Superior temporal gyrus (tissue), 1 donor: Measurements from ENCODE around the gene PTPN14.

Experiments used
- DNase-seq: peaks from one replicate; pipeline ENCODE4 v3.0.0-alpha.2; 2016; ENCODE audit errors: extremely low spot score

The PTPN14 gene

DNA sequence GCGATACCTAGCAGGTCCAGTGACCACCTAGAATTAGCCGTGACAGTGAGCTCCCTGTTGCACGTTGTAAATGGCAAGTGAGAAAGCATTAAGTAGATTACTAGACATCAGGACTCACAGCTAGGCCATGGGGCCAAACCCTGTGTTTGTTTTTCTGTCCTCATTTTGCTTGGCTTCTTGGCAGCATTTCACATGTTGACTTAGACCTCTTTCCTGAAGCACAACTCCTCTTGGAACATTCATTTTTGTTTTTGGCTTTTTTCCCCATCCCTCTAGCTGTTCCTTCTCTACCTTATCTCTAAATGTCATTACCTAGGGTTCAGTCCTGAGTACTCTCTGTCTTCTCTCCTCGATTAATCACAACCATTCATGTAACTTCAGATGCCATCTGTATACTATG lies 16.9 kb upstream of the PTPN14 start:
- DNase-seq: no peak

DNA sequence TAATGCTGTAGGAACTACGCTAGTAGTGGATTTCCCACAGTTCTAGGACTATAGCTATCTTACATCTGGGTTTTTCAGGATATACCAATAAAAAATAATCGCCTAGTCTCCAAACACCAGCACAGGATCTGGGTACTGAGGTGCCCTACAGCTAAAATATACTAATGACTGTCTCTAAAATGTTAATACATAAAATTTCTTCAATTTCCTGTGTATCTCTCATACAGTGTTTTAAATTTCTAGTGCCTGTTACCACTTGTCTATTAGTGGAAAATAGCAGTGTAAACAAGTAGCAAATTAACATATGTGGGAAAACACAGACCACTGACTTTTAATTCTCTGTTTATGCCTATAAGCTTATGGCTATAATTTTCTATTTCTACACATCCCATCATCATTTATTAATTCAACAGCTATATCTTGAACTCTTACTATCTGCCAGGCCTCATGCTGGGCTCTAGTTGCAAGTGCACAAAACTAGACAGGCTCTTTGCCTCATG lies 16.1 kb upstream of the PTPN14 start:
- no peak for DNase-seq

DNA sequence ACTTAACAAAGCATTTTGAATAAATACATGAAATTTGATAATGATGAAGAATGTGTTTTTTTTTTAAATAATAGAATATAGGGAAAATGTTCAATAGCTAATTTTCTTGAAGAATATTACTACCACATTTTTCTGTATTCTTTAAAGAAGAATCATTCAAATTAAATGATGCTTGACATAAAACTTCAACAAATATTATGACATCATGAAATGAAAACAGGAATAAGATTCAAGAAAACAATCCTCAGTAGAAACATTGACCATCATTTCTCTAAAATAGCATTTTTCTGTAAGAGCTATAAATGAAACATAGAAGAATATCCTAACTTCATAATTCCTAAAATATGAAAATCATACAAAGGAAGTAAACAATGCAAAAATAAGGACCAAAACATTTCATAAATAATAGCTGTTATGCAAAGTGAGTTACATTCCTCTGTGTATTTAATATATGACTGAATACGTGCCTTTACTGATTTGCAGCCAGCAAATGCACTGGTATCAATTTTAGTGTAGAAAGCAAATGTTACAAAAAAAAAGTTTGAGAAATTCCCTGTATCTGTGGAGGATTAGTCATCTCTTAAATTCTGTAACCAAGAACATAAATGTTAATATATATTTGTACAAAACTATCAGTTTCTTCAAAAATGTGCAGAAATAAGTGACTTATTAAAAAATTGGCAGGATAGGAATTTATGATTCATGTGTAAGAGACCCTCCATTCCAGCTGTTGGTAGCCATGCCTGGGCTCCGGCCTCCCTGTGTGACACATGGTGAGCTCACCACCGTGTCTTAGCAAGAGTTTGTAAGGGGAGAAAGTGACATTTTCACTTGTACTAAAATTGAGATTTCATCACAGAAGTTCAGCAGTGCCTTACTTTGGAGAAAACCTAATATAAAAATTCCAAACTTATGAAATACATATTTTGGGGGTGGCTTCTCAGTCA lies 15.0 kb upstream of the PTPN14 start:
- DNase-seq: no peak

DNA sequence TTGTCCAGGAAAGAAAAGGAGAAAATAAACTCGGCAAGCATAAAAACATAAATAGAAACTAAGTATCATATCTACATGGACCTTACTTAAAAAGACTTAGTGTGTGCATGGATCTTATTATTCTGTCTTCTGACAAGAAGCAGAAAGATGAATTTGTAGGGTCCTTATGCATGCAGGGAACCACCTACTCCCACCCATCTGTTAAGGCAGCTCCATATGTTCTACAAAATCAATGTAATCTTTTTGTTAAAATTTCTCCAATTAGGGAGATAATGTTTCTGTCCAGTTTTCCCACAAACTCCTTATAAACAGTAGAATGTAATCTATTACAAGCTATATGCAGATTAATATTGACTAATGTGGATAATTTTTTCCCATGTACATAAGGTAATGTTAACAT lies 13.9 kb upstream of the PTPN14 start:
- DNase-seq: no peak

DNA sequence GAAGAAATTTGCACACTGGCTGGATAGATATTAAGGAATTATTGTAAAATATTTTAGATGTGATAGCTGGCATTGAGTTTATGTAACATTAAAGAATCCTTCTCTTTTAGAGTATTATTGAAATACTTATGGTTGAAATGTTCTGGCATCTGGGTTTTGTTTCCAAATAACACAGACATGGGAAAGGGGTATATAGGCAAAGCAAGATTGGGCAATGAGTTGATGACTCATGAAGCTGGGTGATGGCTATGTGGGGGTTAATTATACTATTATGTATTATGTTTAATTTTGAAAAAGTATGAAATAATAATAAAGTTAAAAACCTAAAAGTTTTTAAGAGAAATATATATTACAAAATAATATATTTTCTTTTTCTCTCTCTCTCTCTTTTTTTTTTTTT lies 12.5 kb upstream of the PTPN14 start:
- no peak for DNase-seq

DNA sequence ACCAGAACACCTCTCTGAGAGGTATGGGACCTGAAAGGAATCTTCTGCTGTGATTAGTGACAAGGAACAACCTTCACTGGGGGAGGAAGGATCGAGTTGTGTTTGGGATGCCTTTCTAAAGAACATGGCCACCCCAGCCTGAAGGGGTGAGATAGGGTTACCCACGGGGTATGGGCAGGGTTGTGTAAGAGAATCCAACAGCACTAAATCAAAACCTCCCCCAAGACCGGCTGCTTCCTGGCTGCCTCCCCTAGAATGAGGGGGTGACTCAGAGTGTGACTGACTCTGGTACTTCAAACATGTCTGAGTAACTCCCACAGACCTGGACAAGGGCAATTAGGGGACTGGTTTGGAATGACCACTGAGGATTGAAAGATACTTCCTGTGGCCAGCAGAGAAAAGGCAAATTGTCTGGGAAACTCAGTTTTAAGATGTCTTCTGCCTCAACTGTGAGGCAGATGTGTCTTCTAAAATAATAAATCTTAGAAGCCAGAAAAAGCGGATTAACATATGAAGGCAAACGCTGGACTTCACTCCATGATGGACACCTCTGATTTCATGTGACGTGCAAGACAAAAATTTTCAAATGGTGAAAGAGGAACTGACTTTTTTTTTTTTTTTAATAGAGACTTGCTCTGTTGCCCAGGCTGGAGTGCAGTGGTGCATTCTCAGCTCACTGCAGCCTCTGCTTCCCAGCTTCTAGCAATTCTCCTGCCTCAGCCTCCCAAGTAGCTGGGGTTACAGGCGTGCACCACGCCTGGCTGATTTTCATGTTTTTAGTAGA lies 6.7 kb upstream of the PTPN14 start:
- no peak for DNase-seq

DNA sequence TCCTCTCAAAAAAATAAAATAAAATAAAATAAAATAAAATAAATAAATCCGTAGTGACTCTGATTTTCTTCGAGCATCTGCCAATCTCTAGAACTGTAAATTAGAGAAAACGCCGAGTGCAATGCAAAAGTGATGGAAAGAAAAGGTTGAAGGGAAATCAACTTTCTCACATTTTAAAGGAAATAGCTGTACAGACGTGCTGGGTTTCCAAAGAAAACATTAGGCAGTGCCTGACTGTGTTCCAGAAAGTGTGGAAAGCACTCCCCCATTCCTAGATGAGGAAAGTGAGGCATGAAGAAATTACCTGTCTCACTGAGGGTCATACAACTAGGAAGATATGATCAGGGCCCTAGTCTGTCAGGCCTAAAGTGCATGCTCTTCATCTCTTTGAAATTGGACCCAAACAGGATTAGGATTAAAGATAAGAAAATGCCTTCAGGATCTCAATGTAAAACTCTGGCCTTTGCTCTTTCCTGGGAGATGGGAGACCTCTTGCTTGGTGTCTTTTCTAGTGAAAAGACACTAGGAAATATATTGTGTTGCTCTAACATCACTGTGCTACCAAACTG lies 1.8 kb upstream of the PTPN14 start:
- DNase-seq: no peak

DNA sequence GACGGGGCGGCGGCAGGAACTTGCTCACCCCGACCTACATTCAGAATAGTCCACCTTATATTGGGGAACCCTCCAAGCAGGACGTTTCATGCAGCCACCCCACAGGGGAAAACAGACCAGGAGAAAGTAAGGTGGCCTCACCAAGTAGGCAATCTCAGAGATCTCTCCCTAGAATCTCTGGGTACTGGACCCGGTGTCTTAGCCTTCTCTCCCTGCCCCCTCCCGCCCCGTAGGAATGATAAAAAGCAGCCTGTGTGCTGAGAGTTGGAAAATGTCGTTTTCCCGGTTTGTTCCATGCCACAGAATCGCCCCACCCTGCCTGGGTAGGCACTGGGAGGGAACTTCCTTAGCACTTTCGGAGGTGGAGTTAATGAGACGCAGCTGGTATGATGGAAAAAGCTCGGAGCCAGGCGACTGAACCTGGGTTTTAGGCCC lies 789 bp upstream of the PTPN14 start:
- DNase-seq: no peak

DNA sequence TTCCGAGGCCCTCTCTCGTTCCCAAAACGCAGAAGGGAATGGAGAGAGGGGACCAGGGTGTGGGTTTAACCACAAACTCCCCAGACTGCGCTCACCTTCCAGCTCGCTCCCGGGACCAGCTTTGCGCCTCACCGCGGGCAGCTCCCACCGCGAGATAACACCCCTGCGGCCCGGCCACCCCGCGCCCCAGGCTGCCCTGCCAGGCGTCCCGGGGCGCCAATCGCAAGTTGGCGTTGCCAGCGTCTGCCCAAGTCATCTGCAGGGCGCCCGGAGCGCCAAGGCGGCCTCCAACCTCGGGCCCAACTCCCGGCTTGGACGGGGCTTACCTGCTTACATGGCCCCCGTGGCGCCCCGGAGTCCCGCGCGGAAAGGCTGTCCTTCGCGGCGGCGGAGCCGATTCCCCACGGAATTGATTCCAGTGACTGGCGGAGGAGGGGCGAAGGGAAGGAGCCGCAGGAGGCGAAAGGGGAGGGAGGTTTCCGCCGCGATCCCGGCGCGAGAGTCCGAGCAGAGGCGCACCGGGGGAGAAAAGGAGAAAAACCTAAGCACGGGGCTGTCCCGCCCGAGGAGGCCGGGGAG lies 456 bp downstream of the PTPN14 start:
- no peak for DNase-seq

DNA sequence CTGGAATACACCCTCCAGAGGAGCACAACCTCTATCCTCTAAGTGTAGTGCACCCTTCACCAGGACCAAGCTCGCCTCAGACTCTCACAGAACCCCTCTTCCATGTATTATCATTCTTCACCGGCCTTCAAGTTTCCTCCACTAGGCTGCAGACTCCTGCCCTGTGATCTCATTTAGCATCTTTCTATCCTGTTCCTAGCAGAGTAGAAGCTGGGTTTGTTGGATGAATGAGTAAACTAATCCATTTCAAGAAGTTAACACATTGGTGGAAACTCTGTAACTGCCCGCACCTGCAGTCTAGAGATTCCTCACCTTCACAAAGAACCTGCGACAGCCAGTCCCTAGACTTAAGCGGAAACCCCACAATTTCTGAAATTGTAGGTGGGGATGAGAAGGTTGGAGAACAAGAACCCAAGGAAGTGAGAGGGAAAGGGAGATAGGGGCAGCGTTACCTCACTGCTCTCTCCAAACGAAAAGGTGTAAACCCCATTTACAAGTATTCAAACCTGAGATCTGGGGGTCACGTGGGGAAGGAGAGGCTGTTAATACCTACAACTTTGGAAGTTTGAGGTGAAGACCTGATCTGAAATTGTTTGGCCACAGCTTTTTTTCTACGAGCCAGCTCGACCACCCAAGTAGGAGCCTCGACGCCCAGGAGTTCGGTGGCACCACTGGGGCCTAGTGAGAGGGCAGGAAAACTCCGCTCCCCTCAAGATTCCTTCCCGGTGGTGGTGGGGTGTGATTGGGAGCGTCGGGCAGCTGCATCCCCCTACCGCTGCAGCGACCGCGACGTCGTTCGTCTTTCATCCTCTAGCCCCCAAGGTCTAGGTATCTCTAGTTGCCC lies 1.2 kb downstream of the PTPN14 start:
- no peak for DNase-seq

DNA sequence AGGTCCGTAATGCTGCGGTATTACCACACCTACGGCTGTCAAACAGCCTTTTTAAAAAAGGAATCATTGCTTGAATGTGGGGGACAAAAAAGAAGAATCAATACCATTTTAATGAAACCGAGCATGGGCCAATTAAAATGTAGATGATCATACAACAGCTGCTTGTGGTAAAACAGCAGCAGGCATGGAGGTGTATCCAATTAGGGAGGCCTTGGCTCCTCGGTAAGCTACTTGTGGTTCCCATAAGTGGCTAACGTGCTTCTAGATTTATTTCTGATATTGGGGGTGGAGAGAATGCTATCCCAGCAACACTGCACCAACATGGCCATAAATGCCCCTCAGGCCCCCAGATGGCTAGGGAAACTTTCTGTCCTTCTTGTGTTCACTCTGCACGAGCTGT lies 1.8 kb downstream of the PTPN14 start:
- no peak for DNase-seq

DNA sequence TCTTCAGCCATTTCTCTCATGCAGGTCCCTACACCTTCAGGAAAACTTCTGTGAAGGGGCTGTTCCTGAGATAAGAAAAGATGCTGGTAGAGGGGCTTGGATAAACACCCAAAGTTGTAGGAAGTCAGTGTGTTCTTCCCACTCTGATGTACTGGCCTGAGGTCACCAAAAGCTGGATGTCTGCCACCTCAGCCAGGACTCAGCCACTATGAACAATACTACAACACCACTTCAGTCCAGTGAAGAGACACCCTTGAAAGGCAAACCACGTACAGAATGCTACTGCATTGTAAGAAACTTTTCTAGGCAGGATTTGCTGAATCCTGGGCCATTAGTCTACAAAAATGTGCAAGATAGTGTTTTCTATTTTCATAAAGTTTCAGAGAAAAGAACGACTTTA lies 2.4 kb downstream of the PTPN14 start:
- DNase-seq: no peak

DNA sequence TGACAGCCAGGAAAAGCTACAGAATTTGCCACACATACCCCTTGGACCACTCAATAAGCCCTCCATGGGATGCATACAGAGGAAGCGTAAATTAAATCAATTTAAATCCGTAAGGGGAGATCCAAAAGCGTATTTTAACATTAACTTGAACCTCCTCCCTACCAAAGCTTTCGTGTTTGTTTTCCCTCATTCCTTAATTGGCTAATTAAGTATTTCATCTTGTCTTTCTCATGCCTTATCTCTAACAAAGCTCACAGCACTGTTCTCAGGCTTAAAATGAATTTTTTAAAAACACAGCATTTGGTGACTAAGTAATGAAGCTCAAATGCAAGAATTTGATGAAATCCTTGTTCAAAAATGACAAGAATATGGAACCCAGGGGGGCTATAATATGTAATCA lies 3.1 kb downstream of the PTPN14 start:
- no peak for DNase-seq

DNA sequence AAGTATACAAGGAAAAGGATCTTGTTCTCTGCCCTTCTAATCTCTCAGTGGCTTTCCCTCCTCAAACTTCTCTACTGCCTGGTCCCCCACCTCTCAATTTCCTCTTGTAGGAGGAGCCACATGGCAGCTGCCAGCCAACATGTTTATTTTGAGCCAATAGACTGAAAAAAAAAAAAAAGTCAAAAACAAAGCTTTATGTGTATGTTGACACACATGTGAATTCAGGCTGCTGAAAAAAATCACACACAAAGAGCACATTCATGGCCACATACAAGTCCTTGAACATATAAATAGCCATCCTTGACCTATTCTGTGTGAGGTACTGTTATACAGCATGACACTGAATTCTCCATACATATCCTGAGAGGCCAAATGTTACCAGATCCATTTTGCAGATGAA lies 3.7 kb downstream of the PTPN14 start:
- no peak for DNase-seq

DNA sequence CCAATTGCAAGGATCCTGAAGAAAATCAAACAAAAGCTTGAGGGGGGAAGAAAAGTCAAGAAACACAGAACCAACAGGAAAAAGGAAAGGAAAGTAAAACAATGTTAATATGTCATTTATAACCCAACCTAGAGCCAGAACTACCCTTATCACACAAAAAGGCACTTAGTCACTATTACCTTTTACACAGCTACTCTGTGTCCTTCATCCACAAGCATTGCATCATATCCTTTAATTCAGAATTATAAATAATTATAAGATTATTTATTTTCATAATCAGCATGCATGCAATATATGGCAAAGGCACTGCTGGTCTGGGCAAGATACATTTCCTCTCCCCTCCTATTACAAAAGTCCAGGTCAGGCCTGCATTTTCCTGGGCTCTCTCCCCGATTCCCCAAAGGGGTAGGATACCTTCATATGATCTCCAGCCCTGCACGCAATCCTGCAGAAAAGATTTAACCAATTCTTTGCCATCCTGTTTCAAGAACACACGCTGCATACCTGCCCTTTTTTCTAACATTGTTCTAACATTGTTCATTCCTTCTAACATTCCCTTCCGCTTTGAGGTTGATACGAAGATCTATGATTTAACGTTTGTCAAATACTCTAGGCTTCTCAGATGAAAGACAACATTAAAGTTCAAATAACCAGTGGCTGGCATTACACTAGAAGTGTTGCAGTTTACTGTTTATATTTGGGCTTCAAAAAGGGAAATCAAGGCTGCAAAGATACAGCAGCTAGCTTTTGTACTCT lies 4.3 kb downstream of the PTPN14 start:
- no peak for DNase-seq

DNA sequence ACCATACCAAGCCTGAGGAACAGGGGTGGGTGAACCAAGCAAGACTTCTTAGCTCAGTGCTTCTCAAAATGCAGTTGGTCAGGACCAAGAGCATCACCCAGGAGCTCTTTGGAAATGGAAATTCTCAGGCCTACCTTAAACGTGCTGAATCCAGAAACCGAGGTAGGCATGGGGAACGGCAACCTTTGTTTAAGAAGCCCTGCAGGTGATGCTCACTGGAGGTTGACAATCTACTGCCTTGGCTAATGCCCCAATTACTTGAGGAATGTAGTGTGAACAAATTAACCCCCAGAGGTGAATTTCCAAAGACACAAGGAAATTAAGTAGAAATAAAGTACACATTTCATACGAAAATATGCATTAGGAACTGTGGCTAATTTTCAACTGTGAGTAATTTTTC lies 5.3 kb downstream of the PTPN14 start:
- no peak for DNase-seq

DNA sequence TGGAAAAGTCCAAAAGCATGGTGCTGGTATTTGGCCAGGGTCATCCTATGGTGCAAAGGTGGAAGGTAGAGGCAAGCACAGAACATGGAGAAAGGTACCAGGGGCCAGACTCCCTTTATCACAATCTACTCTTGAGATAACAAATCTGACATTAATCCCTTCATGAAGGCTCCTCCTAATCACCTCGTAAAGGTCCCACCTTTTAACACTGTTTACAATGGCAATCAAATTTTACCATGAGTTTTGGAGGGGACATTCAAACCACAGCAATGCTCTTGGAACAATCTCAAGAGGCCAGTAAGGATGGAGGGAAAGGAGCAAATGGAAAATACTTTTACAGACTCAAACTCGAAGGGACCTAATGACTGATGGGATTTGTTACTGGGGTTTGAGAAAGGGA lies 6.1 kb downstream of the PTPN14 start:
- DNase-seq: no peak

DNA sequence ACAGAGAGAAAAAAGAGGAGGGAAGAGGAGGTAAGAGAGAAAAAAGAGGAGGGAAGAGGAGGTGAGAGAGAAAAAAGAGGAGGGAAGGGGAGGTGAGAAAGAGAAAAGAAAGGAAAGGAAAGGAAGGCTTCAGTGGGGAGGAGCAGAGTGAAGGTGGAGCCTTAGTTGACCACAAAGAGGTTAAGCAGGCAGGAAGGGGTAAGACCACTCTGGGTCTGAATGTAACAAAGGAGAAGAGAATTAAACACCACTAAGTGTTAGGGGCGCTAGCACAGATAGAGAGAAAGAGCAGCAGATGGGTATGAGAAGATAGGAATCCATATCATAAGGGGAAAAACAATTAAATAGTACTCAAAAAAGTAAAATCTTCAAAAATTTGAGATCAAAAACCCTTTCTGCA lies 6.6 kb downstream of the PTPN14 start:
- DNase-seq: no peak

DNA sequence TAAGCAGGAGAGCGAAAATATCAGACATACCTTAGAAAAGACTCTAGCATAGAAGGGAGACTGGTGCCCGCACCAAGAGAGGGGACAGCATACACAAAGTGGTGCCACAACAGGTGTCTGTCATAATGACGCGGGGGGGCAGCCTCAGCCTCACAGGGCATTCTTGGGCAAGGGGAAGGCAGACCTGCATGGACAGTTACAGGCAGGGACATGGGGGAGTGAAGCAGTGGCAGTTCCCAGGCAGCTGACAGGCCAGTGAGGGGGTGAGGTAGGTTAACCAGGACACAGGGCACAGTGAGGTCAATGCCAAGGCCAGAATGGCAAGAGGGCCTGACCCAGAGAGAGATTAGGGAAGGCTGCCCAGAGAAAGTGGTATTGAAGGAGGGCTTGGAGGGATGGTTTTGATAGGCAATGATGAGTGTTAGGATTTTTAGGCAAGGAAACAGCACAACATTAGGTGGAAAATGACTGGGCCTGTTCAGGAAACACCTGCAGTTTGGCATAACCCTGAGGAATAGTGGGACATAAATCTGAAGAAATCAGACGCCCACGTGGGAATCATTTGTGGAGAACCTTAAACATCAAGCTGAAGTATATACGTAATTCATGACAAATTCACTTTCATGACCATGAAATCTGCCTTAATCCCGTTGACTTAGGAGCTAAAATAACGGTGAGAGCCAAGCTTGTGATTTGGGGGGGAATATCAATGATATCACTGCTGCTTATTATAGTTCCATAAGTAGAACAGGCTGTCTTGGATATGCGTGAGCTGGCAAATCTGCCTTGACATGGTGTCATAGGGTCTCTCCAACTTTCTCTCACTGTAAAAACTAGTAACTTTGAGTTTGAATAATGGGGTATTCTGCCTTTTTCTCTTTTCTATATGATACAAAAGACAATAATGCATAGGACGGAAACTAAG lies 8.9 kb downstream of the PTPN14 start:
- DNase-seq: no peak
